SU-DHL-6 (cell line): Measurements from ENCODE around the gene KLHL1.

Source experiments
- EZH2phosphoT487 ChIP-seq: fragments of 200-600 bp; sonication (generic), shearing (Covaris generic); conservative IDR thresholded peaks from 2 replicates; pipeline ENCODE4 v1.6.1; 2018; ENCODE audit warnings: mild to moderate bottlenecking, antibody characterized with exemption, low read length, moderate library complexity, mixed read lengths
- TF ChIP-seq, protein P1 (sequence below): fragments of 200-600 bp; sonication (generic); IDR thresholded peaks from one replicate; pipeline ENCODE4 v1.5.1; 2017; ENCODE audit warnings: antibody characterized with exemption, mild to moderate bottlenecking, low read length, moderate library complexity; ENCODE audit not compliant: insufficient read depth, poor library complexity, severe bottlenecking

DNA sequence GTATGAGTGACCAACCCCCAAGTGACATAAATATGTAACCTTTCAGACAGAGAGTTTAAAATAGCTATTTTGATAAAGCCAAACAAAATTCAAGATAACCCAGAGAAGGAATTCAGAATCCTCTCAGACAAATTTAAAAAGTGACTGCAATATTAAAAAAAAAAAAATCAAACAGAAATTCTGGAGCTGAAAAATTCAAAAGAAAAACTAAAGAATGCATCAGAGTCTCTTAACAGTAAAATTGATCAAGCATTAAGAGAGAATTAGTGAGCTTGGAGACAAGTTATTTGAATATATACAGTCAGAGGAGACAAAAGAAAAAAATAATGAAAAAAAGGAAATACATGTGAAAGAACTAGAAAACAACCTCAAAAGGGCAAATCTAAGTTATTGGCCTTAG lies 53.7 kb downstream of the KLHL1 start:
- TF ChIP-seq, protein P1, sequence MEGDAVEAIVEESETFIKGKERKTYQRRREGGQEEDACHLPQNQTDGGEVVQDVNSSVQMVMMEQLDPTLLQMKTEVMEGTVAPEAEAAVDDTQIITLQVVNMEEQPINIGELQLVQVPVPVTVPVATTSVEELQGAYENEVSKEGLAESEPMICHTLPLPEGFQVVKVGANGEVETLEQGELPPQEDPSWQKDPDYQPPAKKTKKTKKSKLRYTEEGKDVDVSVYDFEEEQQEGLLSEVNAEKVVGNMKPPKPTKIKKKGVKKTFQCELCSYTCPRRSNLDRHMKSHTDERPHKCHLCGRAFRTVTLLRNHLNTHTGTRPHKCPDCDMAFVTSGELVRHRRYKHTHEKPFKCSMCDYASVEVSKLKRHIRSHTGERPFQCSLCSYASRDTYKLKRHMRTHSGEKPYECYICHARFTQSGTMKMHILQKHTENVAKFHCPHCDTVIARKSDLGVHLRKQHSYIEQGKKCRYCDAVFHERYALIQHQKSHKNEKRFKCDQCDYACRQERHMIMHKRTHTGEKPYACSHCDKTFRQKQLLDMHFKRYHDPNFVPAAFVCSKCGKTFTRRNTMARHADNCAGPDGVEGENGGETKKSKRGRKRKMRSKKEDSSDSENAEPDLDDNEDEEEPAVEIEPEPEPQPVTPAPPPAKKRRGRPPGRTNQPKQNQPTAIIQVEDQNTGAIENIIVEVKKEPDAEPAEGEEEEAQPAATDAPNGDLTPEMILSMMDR: no peak
- no peak for TF ChIP-seq EZH2phosphoT487
